Raji (cell line): Measurements from ENCODE around the gene ZNF550.
"Not testable (repeated sequence)": the region's sequence is repeated elsewhere in the genome, so short reads cannot be mapped to it uniquely, and the experiment has no call there.

Source experiments
- POLR2A ChIP-seq: IDR thresholded peaks from 2 replicates; pipeline ENCODE4 v1.6.1; 2011; ENCODE audit warnings: low read depth, low read length, control low read depth; ENCODE audit not compliant: insufficient read depth

Gene ZNF550

GRCh38 chr19:57560049-57560491 lies 407 bp upstream of the ZNF550 start:
- no peak for TF ChIP-seq POLR2A

- no peak for TF ChIP-seq POLR2A
These were observed 657 bp downstream of the ZNF550 start for GRCh38 chr19:57559008-57559403.

GRCh38 chr19:57558525-57558924 lies 1.1 kb downstream of the ZNF550 start:
- TF ChIP-seq POLR2A, result no peak

GRCh38 chr19:57557659-57558058 lies 2.0 kb downstream of the ZNF550 start:
- no peak for TF ChIP-seq POLR2A

GRCh38 chr19:57552432-57552831 lies 7.2 kb downstream of the ZNF550 start:
- no peak for TF ChIP-seq POLR2A

- no peak for TF ChIP-seq POLR2A
These were observed 13.2 kb downstream of the ZNF550 start for GRCh38 chr19:57546513-57546912.

GRCh38 chr19:57537953-57538547 lies 21.6 kb downstream of the ZNF550 start:
- TF ChIP-seq POLR2A, result no peak

GRCh38 chr19:57527136-57527881 lies 32.4 kb downstream of the ZNF550 start, which contains the start of gene ZNF549:
ZNF549 (plus strand) TSS chr19:57527356; CDS start chr19:57527574, 218 bp downstream.
- TF ChIP-seq POLR2A, result no peak

GRCh38 chr19:57515255-57515654 lies 44.4 kb downstream of the ZNF550 start:
- TF ChIP-seq POLR2A, result no peak

- TF ChIP-seq POLR2A, result no peak
These were observed 46.8 kb downstream of the ZNF550 start for GRCh38 chr19:57512845-57513244.

GRCh38 chr19:57511484-57511883 lies 48.2 kb downstream of the ZNF550 start:
- no peak for TF ChIP-seq POLR2A

- TF ChIP-seq POLR2A, result no peak
These were observed 53.5 kb downstream of the ZNF550 start for GRCh38 chr19:57506163-57506562.

- peak; percentile 57 for TF ChIP-seq POLR2A
These were observed 59.8 kb downstream of the ZNF550 start, which contains the start of gene ZNF773 for GRCh38 chr19:57499680-57500395. ZNF773 (plus strand) TSS chr19:57499938; CDS start chr19:57500081, 143 bp downstream.

GRCh38 chr19:57487477-57488298 lies 72.0 kb downstream of the ZNF550 start, which contains the start of gene ZNF419:
ZNF419 (plus strand) TSS chr19:57487750; CDS start chr19:57487951, 201 bp downstream.
- not testable (repeated sequence) for TF ChIP-seq POLR2A
